ENCODE measurements around the gene MMP21. TPM values are rescaled to one million over a fixed set of nuclear protein-coding genes. Genes with fewer than 3 reads are reported as not detected.

The MMP21 gene
- polyA plus RNA-seq, 1 donor from 2014 or later, result not detected

DNA sequence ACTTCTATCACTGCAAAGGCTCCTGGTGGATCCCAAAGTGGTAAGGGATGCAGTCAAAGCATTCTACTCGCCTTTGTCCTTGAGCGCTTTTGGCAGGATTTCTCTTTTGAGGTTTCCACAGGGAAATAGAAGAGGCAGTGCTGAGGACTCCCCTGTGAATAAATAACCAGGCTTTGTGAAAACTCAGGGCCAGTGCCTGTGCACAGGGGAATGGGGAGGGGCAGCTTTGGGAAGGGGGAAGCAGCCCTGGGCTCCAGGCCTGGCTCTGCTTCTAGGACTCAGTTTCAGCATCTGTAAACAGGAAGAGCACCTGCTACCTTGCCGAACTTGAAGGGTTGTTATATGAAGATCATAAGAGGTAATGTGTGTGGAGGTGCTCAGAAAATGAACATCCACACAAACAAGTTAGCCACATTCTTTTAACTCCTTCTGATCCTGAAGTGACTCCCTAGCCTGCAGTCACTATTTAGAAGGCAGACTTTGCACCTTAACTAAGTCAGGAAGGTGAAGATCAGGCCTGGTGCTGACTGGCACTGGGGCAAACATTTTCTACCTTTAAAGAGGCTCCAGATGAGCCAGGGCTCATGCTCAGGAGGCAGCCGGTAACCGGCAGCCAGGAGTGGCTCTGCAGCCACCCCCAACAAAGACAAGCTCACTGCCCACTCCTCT lies 22.5 kb upstream of the MMP21 start:
- no peaks in the 10 kb centered on the region for H3F3A ChIP-seq (ENCODE audit: insufficient read depth, low read length, poor library complexity, severe bottlenecking)
- no peak for TF ChIP-seq EP300 (conservative IDR thresholded peaks at IDR 0.05; ENCODE audit: poor library complexity, severe bottlenecking)
- TF ChIP-seq, protein P1, sequence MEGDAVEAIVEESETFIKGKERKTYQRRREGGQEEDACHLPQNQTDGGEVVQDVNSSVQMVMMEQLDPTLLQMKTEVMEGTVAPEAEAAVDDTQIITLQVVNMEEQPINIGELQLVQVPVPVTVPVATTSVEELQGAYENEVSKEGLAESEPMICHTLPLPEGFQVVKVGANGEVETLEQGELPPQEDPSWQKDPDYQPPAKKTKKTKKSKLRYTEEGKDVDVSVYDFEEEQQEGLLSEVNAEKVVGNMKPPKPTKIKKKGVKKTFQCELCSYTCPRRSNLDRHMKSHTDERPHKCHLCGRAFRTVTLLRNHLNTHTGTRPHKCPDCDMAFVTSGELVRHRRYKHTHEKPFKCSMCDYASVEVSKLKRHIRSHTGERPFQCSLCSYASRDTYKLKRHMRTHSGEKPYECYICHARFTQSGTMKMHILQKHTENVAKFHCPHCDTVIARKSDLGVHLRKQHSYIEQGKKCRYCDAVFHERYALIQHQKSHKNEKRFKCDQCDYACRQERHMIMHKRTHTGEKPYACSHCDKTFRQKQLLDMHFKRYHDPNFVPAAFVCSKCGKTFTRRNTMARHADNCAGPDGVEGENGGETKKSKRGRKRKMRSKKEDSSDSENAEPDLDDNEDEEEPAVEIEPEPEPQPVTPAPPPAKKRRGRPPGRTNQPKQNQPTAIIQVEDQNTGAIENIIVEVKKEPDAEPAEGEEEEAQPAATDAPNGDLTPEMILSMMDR (IDR thresholded peaks at IDR 0.05; ENCODE audit: poor library complexity, severe bottlenecking), result no peak
- no peak for TF ChIP-seq TAF1 (IDR thresholded peaks at IDR 0.05; ENCODE audit: low read depth)
- TF ChIP-seq SMC3 (conservative IDR thresholded peaks at IDR 0.05; ENCODE audit: poor library complexity), result no peak
- TF ChIP-seq, protein P2, sequence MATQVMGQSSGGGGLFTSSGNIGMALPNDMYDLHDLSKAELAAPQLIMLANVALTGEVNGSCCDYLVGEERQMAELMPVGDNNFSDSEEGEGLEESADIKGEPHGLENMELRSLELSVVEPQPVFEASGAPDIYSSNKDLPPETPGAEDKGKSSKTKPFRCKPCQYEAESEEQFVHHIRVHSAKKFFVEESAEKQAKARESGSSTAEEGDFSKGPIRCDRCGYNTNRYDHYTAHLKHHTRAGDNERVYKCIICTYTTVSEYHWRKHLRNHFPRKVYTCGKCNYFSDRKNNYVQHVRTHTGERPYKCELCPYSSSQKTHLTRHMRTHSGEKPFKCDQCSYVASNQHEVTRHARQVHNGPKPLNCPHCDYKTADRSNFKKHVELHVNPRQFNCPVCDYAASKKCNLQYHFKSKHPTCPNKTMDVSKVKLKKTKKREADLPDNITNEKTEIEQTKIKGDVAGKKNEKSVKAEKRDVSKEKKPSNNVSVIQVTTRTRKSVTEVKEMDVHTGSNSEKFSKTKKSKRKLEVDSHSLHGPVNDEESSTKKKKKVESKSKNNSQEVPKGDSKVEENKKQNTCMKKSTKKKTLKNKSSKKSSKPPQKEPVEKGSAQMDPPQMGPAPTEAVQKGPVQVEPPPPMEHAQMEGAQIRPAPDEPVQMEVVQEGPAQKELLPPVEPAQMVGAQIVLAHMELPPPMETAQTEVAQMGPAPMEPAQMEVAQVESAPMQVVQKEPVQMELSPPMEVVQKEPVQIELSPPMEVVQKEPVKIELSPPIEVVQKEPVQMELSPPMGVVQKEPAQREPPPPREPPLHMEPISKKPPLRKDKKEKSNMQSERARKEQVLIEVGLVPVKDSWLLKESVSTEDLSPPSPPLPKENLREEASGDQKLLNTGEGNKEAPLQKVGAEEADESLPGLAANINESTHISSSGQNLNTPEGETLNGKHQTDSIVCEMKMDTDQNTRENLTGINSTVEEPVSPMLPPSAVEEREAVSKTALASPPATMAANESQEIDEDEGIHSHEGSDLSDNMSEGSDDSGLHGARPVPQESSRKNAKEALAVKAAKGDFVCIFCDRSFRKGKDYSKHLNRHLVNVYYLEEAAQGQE (IDR thresholded peaks at IDR 0.05; ENCODE audit: borderline replicate concordance), result no peak
- no peak for TF ChIP-seq POLR2AphosphoS5 (IDR thresholded peaks at IDR 0.05)
- TF ChIP-seq MXI1 (conservative IDR thresholded peaks at IDR 0.05; ENCODE audit: poor library complexity, severe bottlenecking), result no peak
- TF ChIP-seq RAD21 (conservative IDR thresholded peaks at IDR 0.05), result no peak
- no peak for TF ChIP-seq EZH2 (IDR thresholded peaks at IDR 0.05; ENCODE audit: borderline replicate concordance, insufficient read depth, low read length, poor library complexity, severe bottlenecking)
- H3K27ac ChIP-seq (ENCODE audit: low read length), result no peak overlapping the region
- H3K4me2 ChIP-seq (ENCODE audit: low read length), result no peak overlapping the region
- H3K27me3 ChIP-seq (ENCODE audit: insufficient read depth, low read depth, low read length), result no peaks in the 10 kb centered on the region
- no peaks in the 10 kb centered on the region for H3K79me2 ChIP-seq (replicated peaks; ENCODE audit: insufficient read depth, low read length)
- H3K9me3 ChIP-seq (ENCODE audit: low read length), result no peaks in the 10 kb centered on the region
- no peak overlapping the region for H3K4me3 ChIP-seq (ENCODE audit: low read length)
- no peak overlapping the region for H2AFZ ChIP-seq (ENCODE audit: low read depth, low read length)
- no peaks in the 10 kb centered on the region for H3K36me3 ChIP-seq (ENCODE audit: insufficient read depth, low read length)
- no peaks in the 10 kb centered on the region for H4K20me1 ChIP-seq (ENCODE audit: insufficient read depth)
- no peak overlapping the region for H3K9ac ChIP-seq (ENCODE audit: low read length)
- no peaks in the 10 kb centered on the region for H3K9me2 ChIP-seq (ENCODE audit: insufficient read depth, low read length)

DNA sequence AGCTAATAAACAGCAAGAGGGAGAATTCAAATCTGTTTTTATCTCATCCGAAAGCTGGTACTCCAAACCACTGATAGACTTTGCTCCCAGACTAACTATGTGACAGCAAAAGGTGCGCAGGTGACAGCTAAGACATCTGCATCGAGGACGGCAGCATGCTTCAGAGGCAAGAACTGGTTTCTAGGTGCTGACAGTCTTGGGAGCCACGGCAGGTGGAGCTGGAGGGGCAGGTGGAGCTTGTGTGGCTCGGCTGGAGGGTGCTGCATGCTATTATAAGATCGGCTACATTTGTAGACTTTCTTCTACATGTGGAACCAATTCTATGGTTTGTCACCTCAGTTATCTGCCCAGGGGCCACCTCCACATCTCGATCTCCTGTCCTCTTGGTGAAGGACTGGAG lies 21.8 kb upstream of the MMP21 start:
- TF ChIP-seq SMC3 (conservative IDR thresholded peaks at IDR 0.05; ENCODE audit: poor library complexity), result no peak
- TF ChIP-seq, protein P1 (IDR thresholded peaks at IDR 0.05; ENCODE audit: poor library complexity, severe bottlenecking), result no peak
- no peak for TF ChIP-seq POLR2AphosphoS5 (IDR thresholded peaks at IDR 0.05)
- TF ChIP-seq TAF1 (IDR thresholded peaks at IDR 0.05; ENCODE audit: low read depth), result no peak
- TF ChIP-seq EP300 (conservative IDR thresholded peaks at IDR 0.05; ENCODE audit: poor library complexity, severe bottlenecking), result no peak
- no peak for TF ChIP-seq RAD21 (conservative IDR thresholded peaks at IDR 0.05)
- TF ChIP-seq, protein P2 (IDR thresholded peaks at IDR 0.05; ENCODE audit: borderline replicate concordance), result no peak
- TF ChIP-seq MXI1 (conservative IDR thresholded peaks at IDR 0.05; ENCODE audit: poor library complexity, severe bottlenecking), result no peak
- no peak for TF ChIP-seq EZH2 (IDR thresholded peaks at IDR 0.05; ENCODE audit: borderline replicate concordance, insufficient read depth, low read length, poor library complexity, severe bottlenecking)
- Histone ChIP-seq H3K9me2 (ENCODE audit: insufficient read depth, low read length) (no peaks in the 10 kb centered on the region), H3K4me2 (ENCODE audit: low read length) (no peak overlapping the region), H3K27me3 (ENCODE audit: insufficient read depth, low read depth, low read length) (no peaks in the 10 kb centered on the region), H3K79me2 (replicated peaks; ENCODE audit: insufficient read depth, low read length) (no peaks in the 10 kb centered on the region), H2AFZ (ENCODE audit: low read depth, low read length) (no peak overlapping the region), H3K9me3 (ENCODE audit: low read length) (no peaks in the 10 kb centered on the region), H3F3A (ENCODE audit: insufficient read depth, low read length, poor library complexity, severe bottlenecking) (no peaks in the 10 kb centered on the region), H4K20me1 (ENCODE audit: insufficient read depth) (no peaks in the 10 kb centered on the region), H3K4me3 (ENCODE audit: low read length) (no peak overlapping the region), H3K27ac (ENCODE audit: low read length) (no peak overlapping the region), H3K36me3 (ENCODE audit: insufficient read depth, low read length) (no peaks in the 10 kb centered on the region), H3K9ac (ENCODE audit: low read length) (no peak overlapping the region)

Data from neural cell (in vitro differentiated cells).